Cardiac muscle cell (in vitro differentiated cells and primary cell): ENCODE measurements around the gene CDK14. TPM values are rescaled to one million over a fixed set of nuclear protein-coding genes. Genes with fewer than 3 reads are reported as not detected.
A peak's percentile ranks its signal among the peaks of the same experiment; 100 is the strongest.

Experiments
- DNase-seq, 2 donors: peaks; one replicate each; pipeline versions ENCODE4 v3.0.0 to v3.0.0-alpha.2; 2010 to 2017; ENCODE audit warnings: low read depth in 1 of 2, low spot score in 1 of 2
- H3K27ac ChIP-seq: fragments of 200-600 bp; sonication (generic); 2 replicates; pipeline ENCODE4 v1.5.1; 2016
- H3K27me3 ChIP-seq: fragments of 200-600 bp; sonication (generic); 2 replicates; pipeline ENCODE4 v1.6.0; 2016; ENCODE audit warnings: control low read depth
- H3K36me3 ChIP-seq: fragments of 200-600 bp; sonication (generic); 2 replicates; pipeline ENCODE4 v1.5.1; 2016; ENCODE audit warnings: control low read depth
- H3K4me1 ChIP-seq: fragments of 200-600 bp; sonication (generic); 2 replicates; pipeline ENCODE4 v1.8.1; 2017; ENCODE audit warnings: low read depth, mild to moderate bottlenecking, mixed run types
- H3K4me3 ChIP-seq: fragments of 200-600 bp; sonication (generic); 2 replicates; pipeline ENCODE4 v1.5.1; 2016; ENCODE audit warnings: mild to moderate bottlenecking
- H3K9me3 ChIP-seq: fragments of 200-600 bp; sonication (generic); 2 replicates; pipeline ENCODE4 v1.5.1; 2017; ENCODE audit warnings: low read depth, mild to moderate bottlenecking, control low read depth
- CTCF ChIP-seq: IDR thresholded peaks from 2 replicates; pipeline ENCODE4 v1.5.1; 2012; ENCODE audit warnings: low read depth, mild to moderate bottlenecking, low read length
- polyA plus RNA-seq: library from polyadenylated mRNA; unstranded; fragments of >200 nt; fragmentation: Nextera tagmentation; extraction: Ambion mirVana; gene quantifications from 2 replicates; pipeline ENCODE4 v1.2.1, GENCODE V29; 2016
- total RNA-seq: library from RNA; depleted of rRNA; stranded (reverse); fragments of >200 nt; gene quantifications from 2 replicates; pipeline ENCODE4 v1.2.3, GENCODE V29; 2016

CDK14 gene
- total and polyA plus RNA-seq, 2 experiments from 2014 or later = 22.5 to 23.1 TPM

- H3K4me3 ChIP-seq = no peak overlapping the region
- DNase-seq = peak in 1 of 2 donors; percentile 20
- H3K36me3 ChIP-seq = no peaks in the 10 kb centered on the region
- no peak overlapping the region for H3K27ac ChIP-seq
- H3K9me3 ChIP-seq = no peaks in the 10 kb centered on the region
- no peaks in the 10 kb centered on the region for H3K27me3 ChIP-seq
- no peaks in the 10 kb centered on the region for H3K4me1 ChIP-seq
- TF ChIP-seq CTCF = no peak
These were observed 296.1 kb downstream of the CDK14 start for GRCh38 chr7:90892213-90892612.

GRCh38 chr7:90894122-90894521, 298.0 kb downstream of the CDK14 start:
- no peak for TF ChIP-seq CTCF
- peaks cover 3% of the 10 kb centered on the region for H3K4me1 ChIP-seq
- no peak for DNase-seq

GRCh38 chr7:90896458-90896857, 300.3 kb downstream of the CDK14 start:
- no peak for DNase-seq
- no peak overlapping the region for H3K4me3 ChIP-seq
- H3K4me1 ChIP-seq = peaks cover 3% of the 10 kb centered on the region
- H3K27me3 ChIP-seq = no peaks in the 10 kb centered on the region
- H3K27ac ChIP-seq = no peak overlapping the region
- no peak for TF ChIP-seq CTCF
- H3K36me3 ChIP-seq = no peaks in the 10 kb centered on the region
- H3K9me3 ChIP-seq = no peaks in the 10 kb centered on the region

More at GRCh38 chr7:90894122-90894521, 298.0 kb downstream of the CDK14 start:
- H3K36me3 ChIP-seq = no peaks in the 10 kb centered on the region
- H3K9me3 ChIP-seq = no peaks in the 10 kb centered on the region
- H3K4me3 ChIP-seq = no peak overlapping the region
- H3K27ac ChIP-seq = no peak overlapping the region
- no peaks in the 10 kb centered on the region for H3K27me3 ChIP-seq

- DNase-seq = no peak
- no peaks in the 10 kb centered on the region for H3K27me3 ChIP-seq
- H3K4me3 ChIP-seq = no peak overlapping the region
- peaks cover 3% of the 10 kb centered on the region for H3K4me1 ChIP-seq
- no peak overlapping the region for H3K27ac ChIP-seq
- no peaks in the 10 kb centered on the region for H3K36me3 ChIP-seq
- no peaks in the 10 kb centered on the region for H3K9me3 ChIP-seq
- no peak for TF ChIP-seq CTCF
These were observed 301.9 kb downstream of the CDK14 start for GRCh38 chr7:90897961-90898469.

GRCh38 chr7:90900628-90901356, 304.7 kb downstream of the CDK14 start:
- H3K27me3 ChIP-seq = no peaks in the 10 kb centered on the region
- no peak for TF ChIP-seq CTCF

More at GRCh38 chr7:90900628-90901356, 304.7 kb downstream of the CDK14 start:
- DNase-seq = peak in 1 of 2 donors; percentile 13
- no peak overlapping the region for H3K4me3 ChIP-seq
- no peaks in the 10 kb centered on the region for H3K9me3 ChIP-seq
- H3K4me1 ChIP-seq = peaks cover 3% of the 10 kb centered on the region
- no peak overlapping the region for H3K27ac ChIP-seq
- no peaks in the 10 kb centered on the region for H3K36me3 ChIP-seq
